Activated CD4-positive, alpha-beta T cell treated with anti-CD3 and anti-CD28 coated beads, Interleukin-2, amount 10 ng/mL, durations not matched to agents 24 days and 14 days (primary cell): ENCODE measurements around the gene CCT5. TPM values are rescaled to one million over a fixed set of nuclear protein-coding genes. Genes with fewer than 3 reads are reported as not detected.
A peak's percentile ranks its signal among the peaks of the same experiment; 100 is the strongest.
"Not testable (repeated sequence)": the region's sequence is repeated elsewhere in the genome, so short reads cannot be mapped to it uniquely, and the experiment has no call there.

Experiments used
- DNase-seq: peaks from one replicate; pipeline ENCODE4 v3.0.0; 2022
- H3K27ac Mint-ChIP-seq: one replicate; pipeline ENCODE4 v1.8.0; 2022; ENCODE audit warnings: mild to moderate bottlenecking, mixed read lengths
- H3K27me3 Mint-ChIP-seq: one replicate; pipeline ENCODE4 v1.8.0; 2022; ENCODE audit warnings: mixed read lengths
- H3K36me3 Mint-ChIP-seq: one replicate; pipeline ENCODE4 v1.8.0; 2022; ENCODE audit warnings: low read depth, mild to moderate bottlenecking, mixed read lengths
- H3K4me1 Mint-ChIP-seq: one replicate; pipeline ENCODE4 v1.8.0; 2021; ENCODE audit warnings: mixed read lengths
- H3K4me3 Mint-ChIP-seq: one replicate; pipeline ENCODE4 v1.8.0; 2022; ENCODE audit warnings: mild to moderate bottlenecking, moderate library complexity, mixed read lengths
- H3K9me3 Mint-ChIP-seq: one replicate; pipeline ENCODE4 v1.8.0; 2021; ENCODE audit warnings: mixed read lengths
- intact Hi-C: fragments of 100-400 bp; cut with micrococcal nuclease; formaldehyde crosslinking; loops from one replicate; pipeline ENCODE4 v1.15.1; 2023
- total RNA-seq: library from RNA; stranded (reverse); gene quantifications from 2 replicates; pipeline ENCODE4 v1.2.3, GENCODE V29; 2022

Gene CCT5
- total RNA-seq, 1 donor from 2014 or later, result 566 TPM

DNA sequence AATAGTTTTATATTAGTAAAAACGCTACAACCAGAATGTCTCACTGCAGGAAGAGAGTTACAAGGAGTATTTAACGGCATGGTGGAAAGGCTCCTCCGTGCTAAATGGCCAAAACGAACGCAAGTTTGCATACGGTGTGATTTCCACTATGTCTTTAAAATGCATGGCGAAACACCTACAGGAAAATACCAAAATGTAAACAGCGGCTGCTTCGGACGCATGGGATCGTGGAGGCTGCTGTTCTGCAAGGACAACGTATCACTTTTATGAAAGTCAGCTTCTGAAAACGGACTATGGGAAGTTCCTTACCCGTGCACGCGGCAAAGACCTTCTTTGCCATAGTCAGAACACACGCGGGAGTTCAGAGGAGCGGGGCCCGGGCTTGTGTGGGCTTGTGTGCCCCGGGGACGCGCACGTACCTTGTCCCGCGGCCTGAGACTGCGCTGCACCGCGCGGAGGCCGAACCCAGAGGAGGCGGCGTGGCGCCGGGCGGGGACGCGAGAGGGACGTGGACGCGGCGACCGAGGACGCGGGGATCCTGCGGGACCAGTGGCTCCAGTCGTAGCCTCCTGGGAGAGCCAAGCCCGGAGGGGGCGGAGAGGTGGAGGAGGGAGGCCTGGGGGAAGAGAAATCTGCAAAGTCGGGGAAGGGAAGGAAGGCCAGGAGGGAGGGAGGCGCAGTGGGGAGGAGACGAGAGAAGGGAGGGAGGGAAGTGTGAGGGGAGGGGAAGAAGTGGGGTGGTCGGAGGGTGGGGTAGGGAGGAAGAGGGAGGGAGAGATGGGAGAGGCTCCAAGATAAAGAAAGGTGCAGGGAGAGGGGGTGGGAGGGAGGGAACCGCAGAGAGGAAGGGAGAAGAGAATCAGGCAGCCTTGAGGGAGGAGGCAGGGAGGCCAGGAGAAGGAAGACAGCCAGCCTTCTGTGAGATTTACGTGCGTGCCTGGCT lies 57.4 kb downstream of the CCT5 start, which contains the start of gene CMBL:
Gene CMBL, minus strand, starts transcription at position 697 of the 943 bp plus-strand sequence. CDS start 17,140 bp downstream, outside the sequence.
- intact Hi-C loops, result no loop called here
- H3K4me1 Mint-ChIP-seq, result peaks cover 9% of the 10 kb centered on the region
- DNase-seq, result peak; percentile 65
- no peak within 1 kb of the TSS for H3K27ac Mint-ChIP-seq
- H3K36me3 Mint-ChIP-seq, result no peaks in the 10 kb centered on the region
- peak within 1 kb of the TSS; percentile 83 for H3K4me3 Mint-ChIP-seq
- no peaks in the 10 kb centered on the region for H3K9me3 Mint-ChIP-seq
- peaks cover 41% of the 10 kb centered on the region for H3K27me3 Mint-ChIP-seq

DNA sequence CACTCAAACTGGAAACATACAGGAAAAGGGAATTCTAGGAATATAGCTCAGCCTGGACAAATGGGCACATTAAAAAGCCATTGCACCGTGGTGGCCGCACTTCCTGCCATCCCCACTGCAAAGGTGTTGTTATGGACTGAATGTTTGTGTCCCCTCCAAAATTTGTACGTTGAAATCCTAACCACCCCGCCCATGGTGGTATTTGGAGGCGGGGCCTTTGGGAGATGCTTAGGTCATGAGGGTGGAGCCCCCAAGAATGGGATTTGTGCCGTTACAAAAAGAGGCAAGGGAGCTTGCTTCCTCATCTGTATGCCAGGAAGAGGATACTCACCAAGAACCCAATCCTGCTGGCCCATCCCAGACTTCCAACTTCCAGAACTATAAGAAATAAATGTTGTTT lies 58.8 kb downstream of the CCT5 start:
- Mint-ChIP-seq H3K9me3 (no peaks in the 10 kb centered on the region), H3K36me3 (no peaks in the 10 kb centered on the region), H3K27ac (no peak overlapping the region), H3K4me1 (peaks cover 9% of the 10 kb centered on the region), H3K27me3 (peaks cover 41% of the 10 kb centered on the region), H3K4me3 (no peak overlapping the region)
- intact Hi-C loops, result no loop called here
- DNase-seq, result no peak

DNA sequence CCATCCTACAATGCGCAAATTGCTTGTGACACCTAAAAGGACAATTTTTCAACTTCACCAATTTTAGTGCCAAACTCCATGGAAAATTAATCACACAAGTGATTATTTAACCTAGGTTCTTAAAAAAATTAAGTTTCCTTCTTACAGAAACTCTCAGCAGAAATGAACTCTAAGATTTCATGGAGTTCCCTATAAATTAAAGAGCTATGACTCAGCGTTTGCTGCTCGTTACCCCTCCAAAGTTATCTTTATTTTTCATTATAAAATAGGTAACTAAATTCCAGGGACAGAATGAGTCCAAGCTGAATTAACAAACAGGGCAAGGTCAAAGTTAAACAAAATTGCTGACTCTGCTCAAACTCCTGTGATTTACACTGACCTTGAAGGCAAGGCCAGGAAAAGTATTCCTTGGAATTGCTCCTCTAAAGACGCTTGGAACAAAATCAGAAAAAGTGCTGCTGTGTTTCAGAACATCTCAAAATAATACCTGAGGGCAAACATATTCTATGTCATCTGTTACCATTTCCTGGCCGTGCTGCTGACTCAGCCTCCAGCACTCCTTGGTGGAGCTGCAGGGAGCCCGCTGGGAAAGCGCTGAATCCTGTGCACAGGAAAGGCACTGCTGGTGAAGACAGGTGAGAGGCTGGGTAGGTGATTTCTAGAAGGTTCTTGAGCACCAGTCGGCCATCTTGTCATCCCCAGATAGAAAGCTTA lies 60.1 kb downstream of the CCT5 start:
- no peak for DNase-seq
- peaks cover 34% of the 10 kb centered on the region for H3K27me3 Mint-ChIP-seq
- no peak overlapping the region for H3K4me3 Mint-ChIP-seq
- no peak overlapping the region for H3K27ac Mint-ChIP-seq
- intact Hi-C loops, result no loop called here
- H3K4me1 Mint-ChIP-seq, result peaks cover 9% of the 10 kb centered on the region
- no peaks in the 10 kb centered on the region for H3K36me3 Mint-ChIP-seq
- no peaks in the 10 kb centered on the region for H3K9me3 Mint-ChIP-seq

GRCh38 chr5:10310835-10311570 lies 60.9 kb downstream of the CCT5 start:
- H3K27me3 Mint-ChIP-seq, result peaks cover 29% of the 10 kb centered on the region
- H3K4me1 Mint-ChIP-seq, H3K27ac Mint-ChIP-seq, intact Hi-C loops, DNase-seq, H3K9me3 Mint-ChIP-seq, H3K36me3 Mint-ChIP-seq, H3K4me3 Mint-ChIP-seq: not testable (repeated sequence)

DNA sequence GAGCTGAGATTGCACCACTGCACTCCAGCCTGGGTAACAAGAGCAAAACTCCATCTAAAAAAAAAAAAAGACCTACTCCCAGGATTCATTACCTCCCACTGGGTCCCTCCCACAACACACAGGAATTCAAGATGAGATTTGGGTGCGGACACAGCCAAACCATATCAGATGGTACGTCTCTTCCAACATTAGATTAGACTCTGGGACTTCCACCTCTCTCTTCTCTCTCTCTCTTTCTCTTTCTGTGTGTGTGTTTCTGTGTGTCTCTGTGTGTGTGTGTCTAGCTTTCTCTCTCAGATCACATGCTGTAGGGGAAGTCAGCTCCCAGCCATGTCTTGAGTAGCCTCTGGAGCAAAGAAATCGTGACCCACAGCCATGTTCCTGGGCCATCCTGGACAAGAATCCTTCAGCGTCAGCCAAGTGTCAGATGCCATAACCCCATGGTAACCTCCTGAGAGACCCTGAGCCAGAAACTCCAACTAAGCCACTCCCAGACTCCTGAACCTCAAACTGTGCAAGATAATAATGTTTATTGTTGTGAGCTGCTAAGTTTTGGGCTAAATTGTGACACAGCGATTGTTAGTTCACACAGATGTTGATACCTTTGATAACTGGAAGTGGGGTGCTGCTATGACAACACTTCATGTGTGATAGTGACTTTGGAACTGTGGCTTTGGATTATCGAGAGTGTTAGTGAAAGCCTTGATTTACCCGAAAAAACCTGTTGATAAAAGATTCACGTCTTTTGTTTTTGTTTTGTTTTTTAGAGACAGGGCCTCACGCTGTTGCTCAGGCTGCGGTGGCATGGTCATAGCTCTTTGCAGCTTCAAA lies 61.7 kb downstream of the CCT5 start:
- Mint-ChIP-seq H3K4me3 (no peak overlapping the region), H3K27ac (no peak overlapping the region), H3K9me3 (no peaks in the 10 kb centered on the region), H3K36me3 (no peaks in the 10 kb centered on the region), H3K4me1 (peaks cover 7% of the 10 kb centered on the region), H3K27me3 (peaks cover 21% of the 10 kb centered on the region)
- DNase-seq, result no peak
- intact Hi-C loops, result no loop called here

- no peaks in the 10 kb centered on the region for H3K9me3 Mint-ChIP-seq
- H3K4me3 Mint-ChIP-seq, result no peak overlapping the region
- H3K27ac Mint-ChIP-seq, result no peak overlapping the region
- H3K27me3 Mint-ChIP-seq, result peaks cover 1% of the 10 kb centered on the region
- H3K4me1 Mint-ChIP-seq, result no peaks in the 10 kb centered on the region
- intact Hi-C loops, result no loop called here
- DNase-seq, result no peak
- no peaks in the 10 kb centered on the region for H3K36me3 Mint-ChIP-seq
Measured at GRCh38 chr5:10315201-10315600, 65.1 kb downstream of the CCT5 start.

Other genes with a start within 250 kb of the CCT5 start
- gene ATPSCKMT, start 392 bp upstream of the CCT5 start, total RNA-seq, result 28.9 and 30.4 TPM in 2 replicates
- 0.35 and 2.0 TPM in 2 replicates for gene CMBL, start 57.6 kb downstream of the CCT5 start, total RNA-seq
- 106 and 113 TPM in 2 replicates for gene MARCHF6, start 103.4 kb downstream of the CCT5 start, total RNA-seq
- gene ROPN1L, start 191.6 kb downstream of the CCT5 start, total RNA-seq, result not detected in 2 replicates